Suprapubic skin (tissue), 3 donors: Measurements from ENCODE around the gene HDAC2.

ENCODE experiments used
- CTCF ChIP-seq, 2 donors: fragments of 200-600 bp in 1 of 2; fragments of 450-650 bp in 1 of 2; sonication (generic) in 1 of 2; IDR thresholded peaks; one replicate each; pipeline ENCODE4 v1.5.1; 2016 to 2019; ENCODE audit warnings: antibody characterized with exemption in 2 of 2, mild to moderate bottlenecking in 1 of 2, moderate library complexity in 1 of 2
- EP300 ChIP-seq: sonication (generic); formaldehyde crosslinking; IDR thresholded peaks from one replicate; pipeline ENCODE4 v1.6.1; 2017; ENCODE audit warnings: antibody characterized with exemption
- POLR2A ChIP-seq, 2 donors: fragments of 450-650 bp; IDR thresholded peaks; one replicate each; pipeline ENCODE4 v1.6.1; 2017; ENCODE audit warnings: antibody characterized with exemption in 2 of 2, mild to moderate bottlenecking in 2 of 2, moderate library complexity in 2 of 2

- TF ChIP-seq CTCF (IDR thresholded peaks at IDR 0.05) (no peak), POLR2A (IDR thresholded peaks at IDR 0.05) (no peak), EP300 (no peak)
Measured at GRCh38 chr6:113925378-113925777, 45.6 kb downstream of the HDAC2 start.
